Endodermal cell (in vitro differentiated cells): Measurements from ENCODE around the gene FN3K. TPM values are rescaled to one million over a fixed set of nuclear protein-coding genes. Genes with fewer than 3 reads are reported as not detected.

ENCODE experiments used
- DNase-seq: peaks from one replicate; pipeline ENCODE4 v3.0.0-alpha.2; 2017
- H3K27ac ChIP-seq: 2 replicates; pipeline ENCODE4 v1.5.1; 2013; ENCODE audit warnings: mild to moderate bottlenecking, low read depth, low read length, moderate library complexity
- H3K27me3 ChIP-seq: 2 replicates; pipeline ENCODE4 v1.6.1; 2013; ENCODE audit warnings: mild to moderate bottlenecking, low read length, moderate library complexity; ENCODE audit not compliant: insufficient read depth, control insufficient read depth, poor library complexity, severe bottlenecking
- H3K36me3 ChIP-seq: 2 replicates; pipeline ENCODE4 v1.7.0; 2013; ENCODE audit warnings: mild to moderate bottlenecking, low read length, moderate library complexity; ENCODE audit not compliant: control insufficient read depth, insufficient read depth
- H3K4me1 ChIP-seq: one replicate; pipeline ENCODE4 v1.7.0; 2013; ENCODE audit warnings: low read length; ENCODE audit not compliant: control insufficient read depth, insufficient read depth
- H3K4me3 ChIP-seq: 2 replicates; pipeline ENCODE4 v1.5.1; 2013; ENCODE audit warnings: mild to moderate bottlenecking, low read length, moderate library complexity
- H3K9ac ChIP-seq: 2 replicates; pipeline ENCODE4 v1.6.1; 2013; ENCODE audit warnings: mild to moderate bottlenecking, low read length, moderate library complexity; ENCODE audit not compliant: poor library complexity, severe bottlenecking; ENCODE audit errors: extremely low read depth
- H3K9me3 ChIP-seq: 2 replicates; pipeline ENCODE4 v1.6.1; 2013; ENCODE audit warnings: mild to moderate bottlenecking, low read length, moderate library complexity; ENCODE audit not compliant: control insufficient read depth
- H3K27ac Mint-ChIP-seq: 2 replicates; pipeline ENCODE4 v1.8.0; 2020; ENCODE audit warnings: mixed read lengths
- H3K27me3 Mint-ChIP-seq: 2 replicates; pipeline ENCODE4 v1.8.0; 2021; ENCODE audit warnings: mild to moderate bottlenecking, mixed read lengths; ENCODE audit not compliant: insufficient read depth
- H3K36me3 Mint-ChIP-seq: 2 replicates; pipeline ENCODE4 v1.8.0; 2020; ENCODE audit warnings: low read depth, mixed read lengths
- H3K4me1 Mint-ChIP-seq: 2 replicates; pipeline ENCODE4 v1.8.0; 2020; ENCODE audit warnings: mixed read lengths
- H3K4me3 Mint-ChIP-seq: 2 replicates; pipeline ENCODE4 v1.8.0; 2020; ENCODE audit warnings: mild to moderate bottlenecking, moderate library complexity, mixed read lengths
- H3K9me3 Mint-ChIP-seq: 2 replicates; pipeline ENCODE4 v1.8.0; 2020; ENCODE audit warnings: mild to moderate bottlenecking, mixed read lengths
- CTCF ChIP-seq: fragments of 200-600 bp; sonication (generic); conservative IDR thresholded peaks from 2 replicates; pipeline ENCODE4 v1.5.0; 2021; ENCODE audit warnings: antibody characterized with exemption, mild to moderate bottlenecking
- WGBS, 2 experiments: methylation state at CpG; one replicate each; pipeline versions ENCODE4 v1.1.5 to v1.1.7; 2013; ENCODE audit warnings: missing lambda C conversion rate in 2 of 2, mixed read lengths in 1 of 2; ENCODE audit not compliant: insufficient coverage in 1 of 2, insufficient read length in 1 of 2; 5-methylcytosine and 5-hydroxymethylcytosine counted together
- total RNA-seq, 2 donors: library from RNA; stranded (reverse); fragmentation: NEBNext Ultra II Directional in 1 of 2; extraction: Animal tissue kit (Norgen Biotek cat#: 25700) in 1 of 2; gene quantifications; 2 replicates in 1 of 2; 3 replicates in 1 of 2; pipeline ENCODE4 v1.2.1, GENCODE V29; 2021

FN3K gene
- total RNA-seq, 2 donors from 2014 or later: 24.7 to 35.6 TPM

GRCh38 chr17:82710499-82711232 is 24.7 kb upstream of the FN3K start:
- no peak overlapping the region for H3K4me3 Mint-ChIP-seq
- H3K27ac Mint-ChIP-seq: no peak overlapping the region
- DNase-seq: no peak
- Histone ChIP-seq H3K27ac (no peak overlapping the region), H3K36me3 (no peaks in the 10 kb centered on the region), H3K9me3 (no peaks in the 10 kb centered on the region), H3K4me3 (no peak overlapping the region), H3K27me3 (no peaks in the 10 kb centered on the region), H3K9ac (no peak overlapping the region), H3K4me1 (no peaks in the 10 kb centered on the region)
- peaks cover 17% of the 10 kb centered on the region for H3K27me3 Mint-ChIP-seq
- H3K9me3 Mint-ChIP-seq: no peaks in the 10 kb centered on the region
- TF ChIP-seq CTCF: peak; percentile 37
- WGBS, 2 experiments: 87 to 91% methylated on average over 18 to 29 of the region's 29 CpGs
- peaks cover under 1% of the 10 kb centered on the region for H3K4me1 Mint-ChIP-seq
- no peaks in the 10 kb centered on the region for H3K36me3 Mint-ChIP-seq

- no peaks in the 10 kb centered on the region for H3K27me3 ChIP-seq
- no peak overlapping the region for H3K9ac ChIP-seq
- Mint-ChIP-seq H3K4me3 (no peak overlapping the region), H3K9me3 (no peaks in the 10 kb centered on the region), H3K36me3 (peaks cover 2% of the 10 kb centered on the region), H3K4me1 (peaks cover 7% of the 10 kb centered on the region), H3K27me3 (peaks cover 18% of the 10 kb centered on the region), H3K27ac (no peak overlapping the region)
- 90 to 92% methylated on average over 22 to 35 of the region's 35 CpGs for whole genome bisulfite sequencing, 2 experiments
- no peak for DNase-seq
- no peaks in the 10 kb centered on the region for H3K9me3 ChIP-seq
- H3K27ac ChIP-seq: no peak overlapping the region
- H3K4me3 ChIP-seq: no peak overlapping the region
- no peak for TF ChIP-seq CTCF
- no peaks in the 10 kb centered on the region for H3K4me1 ChIP-seq
- H3K36me3 ChIP-seq: no peaks in the 10 kb centered on the region
Measured at GRCh38 chr17:82713071-82713723, 22.2 kb upstream of the FN3K start.

- peak within 1 kb of the TSS; percentile 92 for H3K27ac Mint-ChIP-seq
- no peaks in the 10 kb centered on the region for H3K9me3 ChIP-seq
- peaks cover 18% of the 10 kb centered on the region for H3K36me3 Mint-ChIP-seq
- H3K27ac ChIP-seq: no peak within 1 kb of the TSS
- H3K36me3 ChIP-seq: peaks cover 20% of the 10 kb centered on the region
- H3K9me3 Mint-ChIP-seq: no peaks in the 10 kb centered on the region
- peak within 1 kb of the TSS; percentile 63 for H3K9ac ChIP-seq
- peaks cover 14% of the 10 kb centered on the region for H3K27me3 Mint-ChIP-seq
- 1 to 2% methylated on average over 32 to 68 of the region's 75 CpGs for WGBS, 2 experiments
- H3K4me3 Mint-ChIP-seq: peak within 1 kb of the TSS; percentile 87
- H3K4me1 ChIP-seq: no peaks in the 10 kb centered on the region
- peak within 1 kb of the TSS; percentile 88 for H3K4me3 ChIP-seq
- peak; percentile 99 for DNase-seq
- peaks cover 7% of the 10 kb centered on the region for H3K4me1 Mint-ChIP-seq
- no peaks in the 10 kb centered on the region for H3K27me3 ChIP-seq
- TF ChIP-seq CTCF: no peak
Measured at GRCh38 chr17:82716203-82717010, 19.0 kb upstream of the FN3K start, which contains the start of gene FN3KRP. Gene FN3KRP, plus strand, starts transcription at chr17:82716706. Its CDS starts 50 bp downstream, at chr17:82716756.
